ENCODE measurements around the gene ROPN1L.
A peak's percentile ranks its signal among the peaks of the same experiment; 100 is the strongest.

Gene ROPN1L

GRCh38 chr5:10431415-10431814 lies 10.3 kb upstream of the ROPN1L start:
- peak; percentile 19 to 62 for DNase-seq

GRCh38 chr5:10432059-10433008 lies 9.3 kb upstream of the ROPN1L start:
- peak; percentile 99 to 100 for DNase-seq

- DNase-seq = no peak
Measured at GRCh38 chr5:10434392-10434791, 7.3 kb upstream of the ROPN1L start.

GRCh38 chr5:10438301-10438700 lies 3.4 kb upstream of the ROPN1L start:
- no peak for DNase-seq

- DNase-seq = peak in 1 of 2 experiments; percentile 33
Measured at GRCh38 chr5:10439692-10440091, 2.0 kb upstream of the ROPN1L start.

GRCh38 chr5:10440367-10440990 lies 1.2 kb upstream of the ROPN1L start:
- no peak for DNase-seq

- DNase-seq = no peak
Measured at GRCh38 chr5:10441992-10442435, 335 bp downstream of the ROPN1L start.

GRCh38 chr5:10442576-10442975 lies 897 bp downstream of the ROPN1L start:
- no peak for DNase-seq

- DNase-seq = no peak
Measured at GRCh38 chr5:10445352-10445751, 3.7 kb downstream of the ROPN1L start.

- no peak for DNase-seq
Measured at GRCh38 chr5:10446490-10446889, 4.8 kb downstream of the ROPN1L start.

GRCh38 chr5:10447041-10447440 lies 5.4 kb downstream of the ROPN1L start:
- DNase-seq = no peak

- no peak for DNase-seq
Measured at GRCh38 chr5:10448754-10449360, 7.2 kb downstream of the ROPN1L start.

GRCh38 chr5:10451137-10451824 lies 9.6 kb downstream of the ROPN1L start:
- DNase-seq = no peak

GRCh38 chr5:10452768-10453331 lies 11.2 kb downstream of the ROPN1L start:
- DNase-seq = peak; percentile 55 to 92

GRCh38 chr5:10453545-10453944 lies 11.9 kb downstream of the ROPN1L start:
- DNase-seq = no peak

- DNase-seq = no peak
Measured at GRCh38 chr5:10454591-10455276, 13.1 kb downstream of the ROPN1L start.

GRCh38 chr5:10455277-10455670 lies 13.6 kb downstream of the ROPN1L start:
- no peak for DNase-seq

GRCh38 chr5:10456583-10457420 lies 15.1 kb downstream of the ROPN1L start:
- DNase-seq = peak in 1 of 2 experiments; percentile 30

GRCh38 chr5:10457682-10458574 lies 16.2 kb downstream of the ROPN1L start:
- peak; percentile 21 to 60 for DNase-seq

Data from NCI-H524 (cell line).